Upper lobe of right lung (tissue), 1 donor: Measurements from ENCODE around the gene SDC3. TPM values are rescaled to one million over a fixed set of nuclear protein-coding genes. Genes with fewer than 3 reads are reported as not detected.
"Not testable (repeated sequence)": the region's sequence is repeated elsewhere in the genome, so short reads cannot be mapped to it uniquely, and the experiment has no call there.

Experiments
- ATAC-seq: fragments of 200-7000 bp; cut with Tn5 transposase; one replicate; pipeline ENCODE4 v1.9.1; 2020; ENCODE audit warnings: mild to moderate bottlenecking, moderate library complexity
- DNase-seq: peaks from one replicate; pipeline ENCODE4 v3.0.0-alpha.2; 2020
- H3K27ac ChIP-seq: fragments of 200-600 bp; one replicate; pipeline ENCODE4 v1.8.0; 2022
- H3K27me3 ChIP-seq: fragments of 200-600 bp; one replicate; pipeline ENCODE4 v1.8.0; 2022; ENCODE audit warnings: mild to moderate bottlenecking
- H3K36me3 ChIP-seq: fragments of 200-600 bp; one replicate; pipeline ENCODE4 v1.8.0; 2022
- H3K4me1 ChIP-seq: fragments of 200-600 bp; one replicate; pipeline ENCODE4 v1.8.0; 2022
- H3K4me3 ChIP-seq: fragments of 200-600 bp; one replicate; pipeline ENCODE4 v1.8.0; 2022; ENCODE audit warnings: mild to moderate bottlenecking
- H3K9me3 ChIP-seq: fragments of 200-600 bp; one replicate; pipeline ENCODE4 v1.8.0; 2022
- CTCF ChIP-seq: fragments of 200-600 bp; IDR thresholded peaks from one replicate; pipeline ENCODE4 v1.8.0; 2022; ENCODE audit warnings: antibody characterized with exemption
- intact Hi-C: fragments of 100-400 bp; cut with DNase I; formaldehyde crosslinking; loops from one replicate; pipeline ENCODE4 v1.11.0; 2022
- total RNA-seq: library from RNA; stranded (reverse); fragmentation: NEBNext Ultra II Directional; extraction: Animal tissue kit (Norgen Biotek cat#: 25700); gene quantifications from one replicate; pipeline ENCODE4 v1.2.1, GENCODE V29; 2021
- donor health status: DM: no; HTN: yes; CAD: no; lungs with severe emphysema.

The SDC3 gene
- total RNA-seq, 1 donor from 2014 or later = 39.4 TPM

GRCh38 chr1:30942326-30942963 lies 33.9 kb upstream of the SDC3 start:
- intact Hi-C loops = no loop called here
- TF ChIP-seq CTCF = no peak
- Histone ChIP-seq H3K4me1 (no peaks in the 10 kb centered on the region), H3K27ac (no peak overlapping the region), H3K36me3 (peaks cover 97% of the 10 kb centered on the region), H3K27me3 (no peaks in the 10 kb centered on the region), H3K4me3 (no peak overlapping the region), H3K9me3 (no peaks in the 10 kb centered on the region)
- ATAC-seq (no peak), DNase-seq (no peak)

GRCh38 chr1:30940541-30940940 lies 32.0 kb upstream of the SDC3 start:
- ATAC-seq (no peak), DNase-seq (no peak)
- Histone ChIP-seq H3K4me3 (no peak overlapping the region), H3K27ac (no peak overlapping the region), H3K4me1 (no peaks in the 10 kb centered on the region), H3K9me3 (no peaks in the 10 kb centered on the region), H3K27me3 (no peaks in the 10 kb centered on the region), H3K36me3 (peaks cover 95% of the 10 kb centered on the region)
- no peak for TF ChIP-seq CTCF
- intact Hi-C loops = no loop called here

- TF ChIP-seq CTCF = no peak
- intact Hi-C loops = no loop called here
- DNase-seq (no peak), ATAC-seq (no peak)
- Histone ChIP-seq H3K27me3 (no peaks in the 10 kb centered on the region), H3K4me1 (no peaks in the 10 kb centered on the region), H3K9me3 (no peaks in the 10 kb centered on the region), H3K4me3 (no peak overlapping the region), H3K36me3 (peaks cover 91% of the 10 kb centered on the region), H3K27ac (no peak overlapping the region)
Measured at GRCh38 chr1:30936541-30937171, 28.1 kb upstream of the SDC3 start.

GRCh38 chr1:30935758-30936157 lies 27.2 kb upstream of the SDC3 start:
- H3K9me3 ChIP-seq = not testable (repeated sequence)

GRCh38 chr1:30934613-30935012 lies 26.1 kb upstream of the SDC3 start:
- no peak for TF ChIP-seq CTCF
- Histone ChIP-seq H3K27me3 (no peaks in the 10 kb centered on the region), H3K4me3 (no peak overlapping the region), H3K9me3 (no peaks in the 10 kb centered on the region), H3K4me1 (no peaks in the 10 kb centered on the region), H3K27ac (no peak overlapping the region), H3K36me3 (peaks cover 72% of the 10 kb centered on the region)
- DNase-seq (no peak), ATAC-seq (no peak)
- intact Hi-C loops = no loop called here

More at GRCh38 chr1:30935758-30936157, 27.2 kb upstream of the SDC3 start:
- DNase-seq, H3K4me3 ChIP-seq, intact Hi-C loops, H3K27me3 ChIP-seq, H3K27ac ChIP-seq, H3K4me1 ChIP-seq, ATAC-seq: not testable (repeated sequence)
- H3K36me3 ChIP-seq = peaks cover 84% of the 10 kb centered on the region

- Histone ChIP-seq H3K4me1 (no peaks in the 10 kb centered on the region), H3K9me3 (no peaks in the 10 kb centered on the region), H3K36me3 (peaks cover 65% of the 10 kb centered on the region), H3K4me3 (no peak overlapping the region), H3K27ac (no peak overlapping the region), H3K27me3 (no peaks in the 10 kb centered on the region)
- ATAC-seq (no peak), DNase-seq (no peak)
- intact Hi-C loops = no loop called here
- no peak for TF ChIP-seq CTCF
Measured at GRCh38 chr1:30933874-30934252, 25.3 kb upstream of the SDC3 start.
